22Rv1 (cell line): Measurements from ENCODE around the gene CYP4Z1.

ENCODE experiments used
- H3K27ac ChIP-seq: fragments of 450-650 bp; 2 replicates; pipeline ENCODE4 v1.5.1; 2017
- ZFX ChIP-seq: fragments of 450-650 bp; IDR thresholded peaks from 2 replicates; pipeline ENCODE4 v1.6.1; 2017; ENCODE audit warnings: antibody characterized with exemption, borderline replicate concordance
- TF ChIP-seq, protein P1 (sequence below): fragments of 450-650 bp; IDR thresholded peaks from 2 replicates; pipeline ENCODE4 v1.5.1; 2017; ENCODE audit warnings: mild to moderate bottlenecking

The CYP4Z1 gene, protein sequence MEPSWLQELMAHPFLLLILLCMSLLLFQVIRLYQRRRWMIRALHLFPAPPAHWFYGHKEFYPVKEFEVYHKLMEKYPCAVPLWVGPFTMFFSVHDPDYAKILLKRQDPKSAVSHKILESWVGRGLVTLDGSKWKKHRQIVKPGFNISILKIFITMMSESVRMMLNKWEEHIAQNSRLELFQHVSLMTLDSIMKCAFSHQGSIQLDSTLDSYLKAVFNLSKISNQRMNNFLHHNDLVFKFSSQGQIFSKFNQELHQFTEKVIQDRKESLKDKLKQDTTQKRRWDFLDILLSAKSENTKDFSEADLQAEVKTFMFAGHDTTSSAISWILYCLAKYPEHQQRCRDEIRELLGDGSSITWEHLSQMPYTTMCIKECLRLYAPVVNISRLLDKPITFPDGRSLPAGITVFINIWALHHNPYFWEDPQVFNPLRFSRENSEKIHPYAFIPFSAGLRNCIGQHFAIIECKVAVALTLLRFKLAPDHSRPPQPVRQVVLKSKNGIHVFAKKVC

DNA sequence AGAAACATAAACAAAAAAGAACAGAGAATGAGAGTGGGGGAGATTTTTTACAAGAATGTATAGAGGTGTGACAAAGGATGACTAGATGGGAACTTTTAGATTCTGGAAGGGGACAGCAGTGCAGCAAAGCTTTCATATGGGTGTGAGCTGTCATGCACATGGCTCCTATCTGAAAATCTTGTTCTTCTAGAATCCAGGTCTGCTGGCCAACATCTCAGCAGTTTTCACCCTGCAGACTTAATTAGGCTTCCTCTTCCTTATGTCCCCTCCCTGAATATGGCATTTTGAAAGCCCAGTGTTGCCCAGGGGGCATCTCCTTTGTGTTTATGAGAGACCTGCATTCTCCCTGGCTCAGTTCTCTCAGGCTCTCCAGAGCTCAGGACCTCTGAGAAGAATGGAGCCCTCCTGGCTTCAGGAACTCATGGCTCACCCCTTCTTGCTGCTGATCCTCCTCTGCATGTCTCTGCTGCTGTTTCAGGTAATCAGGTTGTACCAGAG is at the start of gene CYP4Z1:
CYP4Z1 (plus strand) TSS at position 135 of the 498 bp plus-strand sequence; CDS start at position 395, 260 bp downstream.
- H3K27ac ChIP-seq = no peak within 1 kb of the TSS
- TF ChIP-seq ZFX = no peak
- TF ChIP-seq, protein P1, sequence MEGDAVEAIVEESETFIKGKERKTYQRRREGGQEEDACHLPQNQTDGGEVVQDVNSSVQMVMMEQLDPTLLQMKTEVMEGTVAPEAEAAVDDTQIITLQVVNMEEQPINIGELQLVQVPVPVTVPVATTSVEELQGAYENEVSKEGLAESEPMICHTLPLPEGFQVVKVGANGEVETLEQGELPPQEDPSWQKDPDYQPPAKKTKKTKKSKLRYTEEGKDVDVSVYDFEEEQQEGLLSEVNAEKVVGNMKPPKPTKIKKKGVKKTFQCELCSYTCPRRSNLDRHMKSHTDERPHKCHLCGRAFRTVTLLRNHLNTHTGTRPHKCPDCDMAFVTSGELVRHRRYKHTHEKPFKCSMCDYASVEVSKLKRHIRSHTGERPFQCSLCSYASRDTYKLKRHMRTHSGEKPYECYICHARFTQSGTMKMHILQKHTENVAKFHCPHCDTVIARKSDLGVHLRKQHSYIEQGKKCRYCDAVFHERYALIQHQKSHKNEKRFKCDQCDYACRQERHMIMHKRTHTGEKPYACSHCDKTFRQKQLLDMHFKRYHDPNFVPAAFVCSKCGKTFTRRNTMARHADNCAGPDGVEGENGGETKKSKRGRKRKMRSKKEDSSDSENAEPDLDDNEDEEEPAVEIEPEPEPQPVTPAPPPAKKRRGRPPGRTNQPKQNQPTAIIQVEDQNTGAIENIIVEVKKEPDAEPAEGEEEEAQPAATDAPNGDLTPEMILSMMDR = no peak

DNA sequence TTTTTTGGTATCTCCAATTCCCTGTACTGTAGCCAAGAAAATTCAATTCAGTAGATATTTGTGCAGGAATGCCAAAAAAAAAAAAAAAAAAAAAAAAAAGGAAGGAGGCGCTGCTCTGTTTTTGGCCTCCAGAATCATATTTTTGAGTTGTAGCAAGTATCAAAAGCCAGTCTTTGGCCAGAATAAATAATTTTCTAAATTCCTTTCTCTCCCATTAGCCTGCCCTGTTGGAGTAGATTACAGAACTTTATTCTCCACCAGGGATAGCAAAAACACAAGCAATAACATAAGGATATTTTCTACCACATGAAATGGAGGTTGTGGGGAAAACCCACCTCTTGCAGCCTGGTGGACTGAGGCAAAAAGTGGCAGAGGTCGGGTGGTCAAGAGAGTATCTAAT is 46.0 kb upstream of the CYP4Z1 start:
- no peak overlapping the region for H3K27ac ChIP-seq
- TF ChIP-seq, protein P1 = no peak
- TF ChIP-seq ZFX = no peak

DNA sequence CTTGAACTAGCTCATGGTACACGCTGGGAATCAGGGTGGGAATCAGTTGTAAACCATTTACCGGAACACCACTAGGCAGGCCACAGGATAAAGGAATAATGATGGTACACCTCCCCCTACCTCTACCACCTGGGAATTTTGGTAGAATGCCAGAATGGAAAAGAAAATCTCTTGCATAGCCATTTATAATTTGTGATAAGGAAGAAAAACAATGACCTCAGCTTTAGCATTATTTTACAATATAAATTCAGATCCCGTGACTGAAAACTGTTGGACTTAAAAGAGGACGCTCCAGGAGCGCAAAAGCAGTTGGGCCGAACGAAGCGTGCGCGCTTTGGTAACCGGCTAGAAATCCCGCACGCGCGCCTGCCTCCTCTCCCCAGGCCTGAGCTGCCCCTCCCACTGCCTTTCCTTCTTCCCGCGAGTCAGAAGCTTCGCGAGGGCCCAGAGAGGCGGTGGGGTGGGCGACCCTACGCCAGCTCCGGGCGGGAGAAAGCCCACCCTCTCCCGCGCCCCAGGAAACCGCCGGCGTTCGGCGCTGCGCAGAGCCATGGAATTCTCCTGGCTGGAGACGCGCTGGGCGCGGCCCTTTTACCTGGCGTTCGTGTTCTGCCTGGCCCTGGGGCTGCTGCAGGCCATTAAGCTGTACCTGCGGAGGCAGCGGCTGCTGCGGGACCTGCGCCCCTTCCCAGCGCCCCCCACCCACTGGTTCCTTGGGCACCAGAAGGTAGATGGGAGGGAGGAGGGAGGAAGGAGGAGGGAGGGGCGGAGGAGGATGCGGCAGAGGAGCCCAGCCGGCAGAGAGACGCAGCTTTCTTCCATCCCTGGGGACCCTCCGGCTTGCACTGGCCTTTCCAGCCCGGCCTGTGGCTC is 43.5 kb upstream of the CYP4Z1 start, which contains the start of gene CYP4X1:
CYP4X1 (plus strand) TSS at position 402 of the 873 bp plus-strand sequence; CDS start at position 551, 149 bp downstream.
- TF ChIP-seq ZFX = no peak
- no peak within 1 kb of the TSS for H3K27ac ChIP-seq

DNA sequence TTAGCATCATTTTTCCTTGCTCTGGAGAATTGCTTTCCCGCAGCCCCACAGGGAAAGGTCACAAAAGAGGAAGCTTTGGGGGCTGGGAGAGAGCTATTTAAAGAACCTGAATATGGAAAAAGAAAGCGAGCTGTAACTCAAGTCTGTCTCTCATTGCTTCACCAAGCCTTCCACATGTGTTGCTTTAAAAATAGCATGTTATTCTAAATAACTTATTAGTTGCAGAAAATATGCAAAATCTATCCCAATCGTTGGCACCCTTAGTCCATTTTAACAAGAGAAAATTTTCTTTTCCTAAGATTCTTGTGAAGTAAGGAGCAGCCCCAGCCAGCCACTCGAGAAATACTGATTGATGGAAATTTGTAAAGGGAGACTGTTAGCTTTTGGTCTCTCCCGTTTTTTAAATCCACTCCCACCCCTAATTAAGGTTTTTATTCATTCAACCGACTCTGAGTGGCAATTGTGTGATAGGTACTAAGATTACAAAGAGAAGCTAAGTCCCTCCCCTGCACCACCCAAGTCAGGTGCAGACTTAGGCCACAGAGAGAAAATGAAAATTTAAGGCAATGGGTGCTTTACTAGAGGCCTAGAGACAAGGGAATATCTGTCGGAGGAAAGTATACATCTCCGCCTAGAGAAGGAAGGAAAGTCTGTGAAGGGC is 42.8 kb upstream of the CYP4Z1 start:
- no peak for TF ChIP-seq ZFX
- TF ChIP-seq, protein P1 = no peak
- no peak overlapping the region for H3K27ac ChIP-seq

DNA sequence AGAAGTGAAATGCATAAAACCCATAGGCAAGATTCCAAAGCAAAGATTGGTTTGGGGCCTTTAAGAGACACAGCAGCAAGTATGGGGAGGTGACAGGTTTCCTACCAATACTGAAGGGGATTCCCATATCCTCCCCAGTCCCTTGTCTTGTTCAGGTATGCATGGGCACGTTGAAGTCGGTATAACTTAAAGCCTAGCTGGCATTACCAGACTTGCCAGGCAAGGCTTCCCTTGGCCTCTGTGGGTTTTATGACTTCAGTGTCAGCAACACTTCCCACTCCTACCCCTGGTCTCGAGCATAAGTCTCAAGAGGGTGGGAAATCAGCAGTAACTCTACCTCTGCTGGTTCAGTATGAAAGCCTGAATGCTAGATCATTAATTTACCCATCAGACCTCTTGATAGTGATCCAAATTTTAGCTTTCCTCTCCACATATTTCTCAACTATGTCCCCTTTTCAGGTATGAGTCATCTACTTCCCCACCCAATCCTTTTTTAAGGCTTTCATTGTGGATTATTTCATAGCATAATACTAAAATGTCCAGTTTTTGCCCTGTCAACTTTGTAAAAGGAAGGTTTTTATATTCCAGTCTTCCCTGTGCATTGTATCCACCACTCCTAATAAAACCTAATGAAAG is 36.7 kb upstream of the CYP4Z1 start:
- peak overlapping the region; percentile 72 for H3K27ac ChIP-seq
- TF ChIP-seq ZFX = no peak
- TF ChIP-seq, protein P1 = no peak

DNA sequence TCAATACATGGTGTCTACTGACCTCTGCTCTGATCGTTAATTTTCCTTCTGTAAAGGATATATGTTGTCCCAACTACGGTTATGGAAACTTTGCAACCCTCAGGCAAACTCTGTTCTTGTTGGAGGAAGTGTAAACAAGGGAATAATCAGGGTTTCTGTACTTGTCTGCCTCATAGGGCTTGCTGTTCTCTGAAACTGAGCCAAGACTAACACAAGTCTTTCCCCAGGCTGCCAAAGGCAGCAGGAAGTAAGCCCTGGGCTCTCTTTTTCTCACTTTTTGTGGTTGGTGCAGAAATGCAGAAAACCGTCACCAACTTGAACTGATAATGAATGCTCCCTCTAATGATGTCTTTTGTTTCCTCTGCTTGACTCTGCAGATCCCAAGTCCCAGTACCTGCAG is 36.0 kb upstream of the CYP4Z1 start:
- peak overlapping the region; percentile 72 for H3K27ac ChIP-seq
- TF ChIP-seq, protein P1 = no peak
- no peak for TF ChIP-seq ZFX
